Mucosa of stomach (tissue), 1 donor: ENCODE results near the gene IQCC.

ENCODE experiments used
- H3K27me3 ChIP-seq: one replicate; pipeline ENCODE4 v1.7.0; 2013; ENCODE audit warnings: mild to moderate bottlenecking, low read length; ENCODE audit not compliant: control insufficient read depth, insufficient read depth
- H3K36me3 ChIP-seq: one replicate; pipeline ENCODE4 v1.7.0; 2013; ENCODE audit warnings: low read length; ENCODE audit not compliant: control insufficient read depth, insufficient read depth
- H3K4me1 ChIP-seq: one replicate; pipeline ENCODE4 v1.7.0; 2013; ENCODE audit warnings: mild to moderate bottlenecking, low read length; ENCODE audit not compliant: control insufficient read depth, insufficient read depth
- H3K4me3 ChIP-seq: one replicate; pipeline ENCODE4 v1.7.0; 2013; ENCODE audit warnings: low read length
- H3K9ac ChIP-seq: one replicate; pipeline ENCODE4 v1.7.0; 2013; ENCODE audit warnings: mild to moderate bottlenecking, low read length, moderate library complexity
- H3K9me3 ChIP-seq: one replicate; pipeline ENCODE4 v1.7.0; 2013; ENCODE audit warnings: mild to moderate bottlenecking, low read length, moderate library complexity; ENCODE audit not compliant: control insufficient read depth
- donor health status: Pancreatic carcinoma.

The IQCC gene

GRCh38 chr1:32219022-32219421 is 13.6 kb downstream of the IQCC start:
- Histone ChIP-seq H3K36me3 (peaks cover 11% of the 10 kb centered on the region), H3K9ac (no peak overlapping the region), H3K9me3 (no peaks in the 10 kb centered on the region), H3K27me3 (no peaks in the 10 kb centered on the region), H3K4me1 (peaks cover 39% of the 10 kb centered on the region), H3K4me3 (no peak overlapping the region)

GRCh38 chr1:32220746-32221580 is 15.5 kb downstream of the IQCC start:
- peak overlapping the region; percentile 94 for H3K4me3 ChIP-seq
- H3K27me3 ChIP-seq: no peaks in the 10 kb centered on the region
- H3K4me1 ChIP-seq: peaks cover 33% of the 10 kb centered on the region
- H3K9me3 ChIP-seq: no peaks in the 10 kb centered on the region
- no peaks in the 10 kb centered on the region for H3K36me3 ChIP-seq
- H3K9ac ChIP-seq: peak overlapping the region; percentile 99

- Histone ChIP-seq H3K9me3 (no peaks in the 10 kb centered on the region), H3K27me3 (no peaks in the 10 kb centered on the region), H3K9ac (peak overlapping the region; percentile 99), H3K36me3 (no peaks in the 10 kb centered on the region), H3K4me3 (peak overlapping the region; percentile 94), H3K4me1 (peaks cover 27% of the 10 kb centered on the region)
These were observed 16.1 kb downstream of the IQCC start for GRCh38 chr1:32221581-32221979.

GRCh38 chr1:32221980-32222755 is 16.7 kb downstream of the IQCC start, which contains the start of the genes EIF3I and TMEM234:
Gene EIF3I (plus strand): TSS chr1:32222407. CDS start chr1:32222442, 35 bp downstream.
Gene TMEM234 (minus strand): TSS chr1:32222353. CDS start chr1:32222322, 31 bp downstream.
- peak within 1 kb of the TSS; percentile 99 for H3K9ac ChIP-seq

GRCh38 chr1:32223683-32224082 is 18.2 kb downstream of the IQCC start:
- H3K27me3 ChIP-seq: no peaks in the 10 kb centered on the region
- no peaks in the 10 kb centered on the region for H3K9me3 ChIP-seq
- no peak overlapping the region for H3K9ac ChIP-seq
- no peak overlapping the region for H3K4me3 ChIP-seq
- H3K4me1 ChIP-seq: peaks cover 24% of the 10 kb centered on the region
- no peaks in the 10 kb centered on the region for H3K36me3 ChIP-seq

More at GRCh38 chr1:32221980-32222755, 16.7 kb downstream of the IQCC start, which contains the start of the genes EIF3I and TMEM234:
- Histone ChIP-seq H3K27me3 (no peaks in the 10 kb centered on the region), H3K4me3 (peak within 1 kb of the TSS; percentile 94), H3K4me1 (peaks cover 24% of the 10 kb centered on the region), H3K36me3 (no peaks in the 10 kb centered on the region), H3K9me3 (no peaks in the 10 kb centered on the region)

DNA sequence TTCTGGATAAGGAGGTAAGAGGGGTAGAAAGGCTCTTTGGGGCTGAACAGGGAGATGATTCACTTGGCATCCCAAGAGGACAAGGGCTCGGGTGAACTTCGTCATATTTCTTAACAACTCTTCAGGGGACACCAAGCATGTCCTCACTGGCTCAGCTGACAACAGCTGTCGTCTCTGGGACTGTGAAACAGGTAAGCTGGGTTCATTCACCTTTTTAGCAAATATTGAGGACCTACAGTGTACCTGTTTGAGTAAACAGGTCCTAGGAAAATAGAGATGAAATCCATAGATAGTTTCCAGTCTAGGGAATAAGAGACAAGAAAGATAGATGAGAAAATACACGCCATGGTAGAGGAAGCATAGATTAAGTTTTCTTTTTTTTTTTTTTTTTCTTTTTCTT is 18.8 kb downstream of the IQCC start:
- Histone ChIP-seq H3K27me3 (no peaks in the 10 kb centered on the region), H3K36me3 (no peaks in the 10 kb centered on the region), H3K4me1 (peaks cover 24% of the 10 kb centered on the region), H3K9ac (no peak overlapping the region), H3K4me3 (no peak overlapping the region), H3K9me3 (no peaks in the 10 kb centered on the region)

DNA sequence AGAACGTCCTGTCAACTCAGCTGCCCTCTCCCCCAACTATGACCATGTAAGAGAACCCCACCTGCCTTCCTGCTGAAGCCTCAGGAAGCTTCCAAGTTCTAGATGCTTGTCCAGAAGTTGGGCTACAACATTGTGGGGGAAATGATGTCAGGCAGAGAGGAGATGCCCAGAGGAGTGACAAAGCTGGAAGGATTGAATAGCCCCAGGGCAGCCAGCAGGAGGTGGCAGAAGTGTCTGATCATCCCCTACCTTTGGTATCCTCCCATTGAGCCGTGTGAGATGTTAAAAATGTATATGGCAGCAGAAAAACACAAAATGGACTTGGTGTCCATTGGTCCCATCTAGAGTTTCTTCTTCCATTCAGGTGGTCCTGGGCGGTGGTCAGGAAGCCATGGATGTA is 23.3 kb downstream of the IQCC start:
- H3K4me3 ChIP-seq: no peak overlapping the region
- no peaks in the 10 kb centered on the region for H3K9me3 ChIP-seq
- no peaks in the 10 kb centered on the region for H3K36me3 ChIP-seq

GRCh38 chr1:32231843-32232432 is 26.5 kb downstream of the IQCC start:
- Histone ChIP-seq H3K4me1 (no peaks in the 10 kb centered on the region), H3K4me3 (no peak overlapping the region), H3K9ac (no peak overlapping the region), H3K36me3 (no peaks in the 10 kb centered on the region), H3K9me3 (no peaks in the 10 kb centered on the region), H3K27me3 (no peaks in the 10 kb centered on the region)

More for the DNA sequence above, 23.3 kb downstream of the IQCC start:
- peaks cover 4% of the 10 kb centered on the region for H3K4me1 ChIP-seq
- no peaks in the 10 kb centered on the region for H3K27me3 ChIP-seq
- H3K9ac ChIP-seq: no peak overlapping the region

GRCh38 chr1:32232558-32233304 is 27.3 kb downstream of the IQCC start:
- Histone ChIP-seq H3K36me3 (no peaks in the 10 kb centered on the region), H3K9me3 (no peaks in the 10 kb centered on the region), H3K4me1 (no peaks in the 10 kb centered on the region), H3K4me3 (no peak overlapping the region), H3K27me3 (no peaks in the 10 kb centered on the region), H3K9ac (no peak overlapping the region)

GRCh38 chr1:32234792-32235191 is 29.3 kb downstream of the IQCC start:
- H3K4me3 ChIP-seq: no peak overlapping the region
- H3K27me3 ChIP-seq: no peaks in the 10 kb centered on the region
- H3K9me3 ChIP-seq: no peaks in the 10 kb centered on the region
- no peak overlapping the region for H3K9ac ChIP-seq
- no peaks in the 10 kb centered on the region for H3K4me1 ChIP-seq
- no peaks in the 10 kb centered on the region for H3K36me3 ChIP-seq

DNA sequence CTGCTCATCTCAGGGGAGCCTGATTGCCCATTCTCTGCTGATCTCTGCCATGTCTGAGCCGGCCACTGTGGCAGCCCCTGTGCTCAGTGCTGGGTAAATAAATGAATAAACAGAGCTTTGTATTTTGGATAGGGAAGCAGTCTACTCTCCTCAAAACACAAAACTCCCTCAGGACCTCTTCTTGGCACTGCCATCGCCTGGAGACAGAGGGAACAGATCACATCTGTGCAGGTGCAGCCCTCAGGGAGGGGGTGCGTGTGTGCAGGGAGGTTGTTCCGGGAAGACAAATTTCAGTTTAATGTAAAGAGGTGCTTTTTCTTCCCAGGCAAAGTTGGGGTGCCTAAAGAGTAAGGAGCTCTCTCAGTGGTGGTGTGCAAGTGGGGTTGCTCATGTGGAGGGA is 33.9 kb downstream of the IQCC start:
- Histone ChIP-seq H3K9me3 (no peaks in the 10 kb centered on the region), H3K4me1 (peaks cover 6% of the 10 kb centered on the region), H3K4me3 (no peak overlapping the region), H3K9ac (no peak overlapping the region), H3K36me3 (no peaks in the 10 kb centered on the region), H3K27me3 (no peaks in the 10 kb centered on the region)
